Measurements from ENCODE around the gene FOXK2.

FOXK2 gene

DNA sequence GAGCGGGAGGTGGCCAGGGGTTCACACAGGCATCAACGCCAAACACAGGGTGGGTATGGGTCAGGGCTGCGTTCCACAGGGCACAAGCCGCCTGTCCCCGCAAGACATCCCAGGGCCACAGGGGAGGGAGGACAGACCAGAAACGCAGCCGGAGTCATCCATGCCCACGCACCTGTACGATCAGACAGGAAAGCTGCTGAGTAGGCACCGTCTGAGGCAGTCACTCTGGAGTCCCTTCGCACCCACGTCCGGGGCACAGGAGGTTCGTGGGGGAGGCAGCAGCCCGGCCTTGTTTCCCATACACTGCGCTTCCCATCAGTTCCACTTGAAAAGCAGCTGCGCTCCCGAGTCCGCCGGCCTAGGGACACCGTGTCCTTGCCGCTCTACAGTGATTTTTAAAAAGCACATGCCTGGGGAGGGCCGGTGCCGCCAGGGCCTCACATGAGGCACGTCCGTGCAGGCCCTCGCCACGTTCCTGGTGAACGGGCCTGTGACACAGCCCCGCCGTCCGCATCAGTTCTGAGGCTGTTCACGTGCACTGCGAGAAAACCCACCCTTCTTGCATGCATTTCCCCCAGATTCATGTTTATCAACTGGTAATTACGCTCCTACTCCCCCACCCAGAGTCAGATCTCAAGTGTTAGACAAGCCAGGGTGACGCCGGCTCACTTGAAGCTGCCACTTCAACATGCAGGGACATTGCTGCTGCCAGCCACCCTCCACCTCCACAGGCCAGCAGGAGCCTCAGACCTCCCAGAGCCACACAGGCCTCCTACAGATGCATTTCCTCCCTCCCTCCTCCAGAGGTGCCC lies 94.0 kb downstream of the FOXK2 start:
- no peak for DNase-seq

DNA sequence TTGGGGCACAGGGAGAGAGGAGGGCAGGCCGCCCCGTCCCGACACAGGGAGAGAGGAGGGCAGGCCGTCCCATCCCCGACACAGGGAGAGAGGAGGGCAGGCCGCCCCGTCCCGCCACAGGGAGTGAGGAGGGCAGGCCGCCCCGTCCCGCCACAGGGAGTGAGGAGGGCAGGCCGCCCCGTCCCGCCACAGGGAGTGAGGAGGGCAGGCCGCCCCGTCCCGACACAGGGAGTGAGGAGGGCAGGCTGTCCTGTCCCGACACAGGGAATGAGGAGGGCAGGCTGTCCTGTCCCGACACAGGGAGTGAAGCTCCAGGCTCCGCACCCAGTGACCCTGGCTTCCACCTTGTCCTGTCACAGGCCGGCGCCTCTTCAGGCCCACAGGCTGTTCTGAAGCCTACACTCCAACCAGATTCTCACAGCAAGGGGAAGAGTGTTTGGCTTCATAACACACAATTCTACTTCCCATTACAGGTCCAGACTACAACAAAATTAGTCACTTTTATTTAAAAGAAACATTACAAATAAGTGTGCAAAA lies 94.6 kb downstream of the FOXK2 start:
- no peak for DNase-seq

DNA sequence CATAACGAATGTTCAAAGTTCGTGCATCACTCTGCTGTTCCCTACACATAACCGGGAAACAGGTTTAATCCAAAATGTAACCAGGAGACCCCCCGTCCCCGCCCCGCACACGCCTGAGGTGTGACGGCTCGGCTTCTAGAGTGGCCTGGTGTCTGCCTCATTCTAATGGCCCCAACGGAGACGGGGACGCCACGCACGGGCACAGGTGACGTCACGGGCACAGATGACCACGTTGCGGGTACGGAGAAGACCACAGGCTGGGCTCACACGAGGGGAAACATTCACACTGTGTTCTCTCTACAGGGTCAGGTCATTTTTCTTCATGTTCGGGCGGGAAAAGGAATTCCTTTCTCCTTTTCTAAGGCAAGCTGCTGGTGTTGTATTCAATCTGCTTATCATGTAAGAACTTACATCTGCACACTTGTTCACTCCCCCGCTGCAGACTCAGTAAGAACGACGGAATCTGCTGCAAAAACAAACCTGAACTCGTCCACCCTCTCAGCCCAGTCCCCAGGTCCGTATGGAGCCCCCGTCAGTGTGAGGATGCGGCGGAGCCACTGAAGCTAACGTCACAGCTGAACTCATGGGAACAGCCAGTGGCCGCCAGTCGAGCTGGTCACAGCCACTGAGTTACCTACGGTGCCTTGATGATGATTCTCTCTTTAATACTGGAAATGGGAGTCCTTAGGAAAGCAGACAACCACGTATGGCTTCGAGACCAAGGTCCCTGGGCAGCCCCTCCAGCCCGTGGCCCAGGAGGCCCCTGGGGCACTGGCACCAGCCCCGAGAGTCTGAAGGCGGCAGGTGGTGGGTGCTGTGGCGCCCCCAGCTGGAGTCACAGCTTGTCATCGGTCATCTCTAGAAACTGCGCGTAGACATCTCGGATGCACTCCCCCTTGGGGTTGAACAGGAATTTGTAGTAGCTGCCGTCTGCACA lies 95.8 kb downstream of the FOXK2 start:
- DNase-seq = no peak

- DNase-seq = no peak
Measured at GRCh38 chr17:82616021-82616711, 96.6 kb downstream of the FOXK2 start.

DNA sequence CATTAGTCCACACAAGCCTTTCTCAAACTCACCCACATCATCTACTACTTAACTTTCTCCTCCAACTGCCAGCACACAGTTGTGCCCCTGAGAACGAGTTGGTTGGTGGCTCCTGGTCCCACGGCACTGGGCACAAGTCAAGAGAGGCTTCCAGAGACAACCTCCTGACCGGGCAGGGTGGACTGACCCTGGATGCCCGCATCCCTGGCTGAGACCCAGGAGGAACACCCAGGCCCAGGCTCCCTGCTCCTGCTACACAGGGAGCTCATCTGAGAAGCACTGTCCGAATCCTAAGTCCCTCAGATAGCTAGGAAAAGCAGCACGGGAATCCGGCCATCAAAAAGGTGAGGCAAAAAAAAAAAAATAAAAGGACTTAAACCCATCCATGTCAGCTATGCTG lies 99.7 kb downstream of the FOXK2 start:
- DNase-seq = no peak

DNA sequence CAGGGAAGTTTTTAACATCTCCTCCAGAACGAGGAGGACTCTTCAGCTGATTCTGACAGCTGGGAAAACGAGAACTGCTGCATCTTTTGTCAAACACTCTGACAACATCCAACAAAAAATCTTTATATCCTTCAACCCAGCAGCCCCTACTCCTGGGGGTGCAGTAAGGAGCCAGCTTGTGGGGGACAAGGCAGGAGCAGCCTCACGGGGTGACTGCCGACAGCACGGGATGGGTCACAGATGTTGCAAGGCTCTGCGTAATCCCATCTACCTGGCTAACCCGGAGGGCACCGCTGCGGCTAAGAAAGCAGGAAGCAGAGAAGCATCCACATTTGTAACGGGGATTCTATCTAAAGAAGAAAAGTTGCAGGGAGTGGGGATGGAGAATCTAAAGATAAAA lies 100.1 kb downstream of the FOXK2 start:
- no peak for DNase-seq

DNA sequence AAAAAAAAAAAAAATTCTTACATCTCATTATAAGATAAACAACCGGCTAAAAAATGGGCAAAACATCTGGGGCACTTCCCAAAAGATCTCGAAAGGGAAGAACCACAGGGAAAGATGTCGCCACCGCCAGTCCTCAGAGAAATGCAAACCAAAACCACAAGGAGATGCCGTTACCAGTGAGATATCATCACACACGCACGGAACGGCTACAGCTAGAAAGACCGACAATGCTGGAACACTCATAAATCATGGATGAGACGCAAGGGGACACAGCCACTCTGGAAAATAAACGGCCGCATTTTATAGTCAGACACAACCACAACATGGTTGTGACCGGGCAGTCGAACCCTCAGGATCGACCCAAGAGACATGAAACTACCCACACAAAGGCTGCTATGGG lies 104.2 kb downstream of the FOXK2 start:
- no peak for DNase-seq

GRCh38 chr17:82627405-82627804 lies 107.9 kb downstream of the FOXK2 start:
- DNase-seq = no peak

DNA sequence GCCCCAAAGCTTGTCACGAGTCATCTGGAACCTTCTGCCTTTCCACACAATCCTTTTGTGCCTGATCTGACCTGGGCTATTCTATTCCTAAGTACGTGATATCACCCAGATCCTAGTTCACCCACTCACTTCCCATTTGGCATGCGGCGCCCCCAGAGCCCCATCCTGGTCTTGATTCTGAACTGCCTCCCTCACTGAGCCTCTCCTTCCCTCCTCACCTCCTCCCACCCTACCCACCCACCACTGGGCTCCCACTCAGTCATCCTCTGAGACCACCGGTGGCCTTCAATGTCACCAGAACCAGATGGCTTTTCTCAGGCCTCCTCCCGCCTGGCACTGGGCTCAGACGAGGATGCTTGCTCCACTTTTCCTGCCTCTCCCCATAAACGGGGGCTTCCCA lies 110.2 kb downstream of the FOXK2 start:
- no peak for DNase-seq

- DNase-seq = no peak
Measured at GRCh38 chr17:82630212-82630611, 110.7 kb downstream of the FOXK2 start.

DNA sequence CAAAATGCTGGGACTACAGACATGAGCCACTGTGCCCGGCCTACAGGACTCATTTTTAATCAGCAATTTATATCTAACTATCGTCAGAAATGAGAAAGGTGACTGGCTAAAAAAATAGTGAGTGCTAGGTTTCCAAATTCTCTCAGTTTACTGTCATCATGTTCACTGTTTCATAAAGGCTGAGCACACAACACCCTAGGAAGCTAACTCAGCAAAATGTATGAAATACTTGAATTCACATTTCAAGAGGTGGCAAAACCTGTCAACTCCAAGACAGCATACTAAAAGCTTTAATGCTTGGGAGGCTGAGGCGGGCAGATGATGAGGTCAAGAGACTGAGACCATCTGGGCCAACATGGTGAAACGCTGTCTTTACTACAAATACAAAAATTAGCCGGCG lies 112.0 kb downstream of the FOXK2 start:
- no peak for DNase-seq

DNA sequence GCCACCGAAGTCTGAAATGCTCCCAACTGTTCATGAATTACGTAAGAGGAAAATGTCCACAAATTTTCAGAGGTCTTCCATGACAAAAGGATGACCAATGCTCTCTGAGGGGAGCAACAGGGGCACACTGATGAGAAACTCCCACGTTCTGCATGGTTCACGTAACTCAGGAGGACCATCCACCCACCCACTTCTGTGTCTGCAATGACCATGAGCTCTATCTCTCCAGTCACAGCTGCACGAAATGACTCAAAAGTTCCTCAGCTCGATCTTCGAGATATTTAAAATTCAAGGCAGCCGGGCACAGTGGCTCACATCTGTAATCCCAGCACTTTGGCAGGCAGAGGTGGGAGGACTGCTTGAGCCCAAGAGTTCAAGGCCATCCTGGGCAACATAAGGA lies 112.9 kb downstream of the FOXK2 start:
- no peak for DNase-seq

DNA sequence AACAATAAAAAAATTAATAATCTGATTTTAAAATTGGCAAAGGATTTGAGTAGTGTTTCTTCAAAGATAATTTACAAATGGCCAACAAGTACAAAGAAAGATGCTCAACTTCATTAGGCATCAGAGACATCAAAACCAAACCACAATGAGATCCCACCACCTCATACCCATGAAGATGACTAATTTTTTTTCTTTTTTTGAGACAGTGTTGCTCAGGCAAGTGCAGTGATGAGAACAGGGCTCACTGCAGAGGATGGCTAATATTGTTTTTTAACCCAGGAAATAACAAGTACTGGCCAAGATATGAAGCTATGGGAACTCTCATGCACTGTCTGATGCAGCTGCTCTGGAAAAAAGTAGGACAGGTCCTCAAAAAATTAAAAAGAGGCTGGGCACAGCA lies 113.8 kb downstream of the FOXK2 start:
- no peak for DNase-seq

GRCh38 chr17:82636626-82637598 lies 117.4 kb downstream of the FOXK2 start:
- no peak for DNase-seq

- DNase-seq = no peak
Measured at GRCh38 chr17:82638183-82638773, 118.7 kb downstream of the FOXK2 start.

DNA sequence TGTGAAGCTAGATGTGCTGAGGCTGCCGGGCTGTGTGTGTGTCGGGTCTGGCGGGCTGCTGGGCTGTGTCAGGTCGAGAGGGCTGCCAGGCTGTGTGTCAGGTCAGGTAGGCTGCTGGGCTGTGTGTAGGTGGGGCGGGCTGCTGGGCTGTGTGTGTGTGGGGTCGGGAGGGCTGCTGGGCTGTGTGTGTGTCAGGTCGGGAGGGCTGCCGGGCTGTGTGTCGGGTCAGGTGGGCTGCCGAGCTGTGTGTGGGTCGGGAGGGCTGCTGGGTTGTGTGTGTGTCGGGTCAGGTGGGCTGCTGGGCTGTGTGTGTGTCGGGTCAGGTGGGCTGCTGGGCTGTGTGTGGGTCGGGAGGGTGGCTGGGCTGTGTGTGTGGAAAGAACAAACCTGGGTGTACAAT lies 120.1 kb downstream of the FOXK2 start:
- DNase-seq = no peak

DNA sequence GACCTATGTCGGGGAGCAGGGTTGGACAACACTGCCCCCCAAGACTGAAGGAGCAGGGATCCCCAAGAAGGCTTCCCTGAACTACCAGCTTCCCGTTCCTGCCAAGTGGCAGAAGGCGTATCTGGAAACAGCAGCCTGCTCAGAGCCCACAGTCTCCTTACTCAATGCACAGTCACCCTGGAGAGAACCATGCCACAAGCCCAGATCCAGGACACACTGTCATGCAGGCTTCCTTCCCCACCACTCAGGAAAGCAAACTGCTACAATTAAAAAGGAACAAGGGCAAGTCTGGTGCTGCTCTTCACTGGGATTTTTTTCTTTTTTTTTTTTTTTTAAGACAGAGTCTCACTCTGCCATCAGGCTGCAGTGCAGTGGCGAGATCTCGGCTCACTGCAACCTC lies 120.5 kb downstream of the FOXK2 start:
- DNase-seq = no peak

- no peak for DNase-seq
Measured at GRCh38 chr17:82642022-82642421, 122.5 kb downstream of the FOXK2 start.

GRCh38 chr17:82644148-82644547 lies 124.6 kb downstream of the FOXK2 start:
- DNase-seq = no peak

GRCh38 chr17:82645516-82645915 lies 126.0 kb downstream of the FOXK2 start:
- no peak for DNase-seq

- DNase-seq = no peak
Measured at GRCh38 chr17:82647593-82648164, 128.1 kb downstream of the FOXK2 start.
